IPS DF 19.7 (cell line): Measurements from ENCODE around the gene TEAD1.

Source experiments
- DNase-seq: peaks from one replicate; pipeline ENCODE4 v3.0.0-alpha.2; 2013; ENCODE audit warnings: low read depth, low spot score

The TEAD1 gene

GRCh38 chr11:12686246-12687060 lies 12.2 kb downstream of the TEAD1 start:
- DNase-seq: no peak

DNA sequence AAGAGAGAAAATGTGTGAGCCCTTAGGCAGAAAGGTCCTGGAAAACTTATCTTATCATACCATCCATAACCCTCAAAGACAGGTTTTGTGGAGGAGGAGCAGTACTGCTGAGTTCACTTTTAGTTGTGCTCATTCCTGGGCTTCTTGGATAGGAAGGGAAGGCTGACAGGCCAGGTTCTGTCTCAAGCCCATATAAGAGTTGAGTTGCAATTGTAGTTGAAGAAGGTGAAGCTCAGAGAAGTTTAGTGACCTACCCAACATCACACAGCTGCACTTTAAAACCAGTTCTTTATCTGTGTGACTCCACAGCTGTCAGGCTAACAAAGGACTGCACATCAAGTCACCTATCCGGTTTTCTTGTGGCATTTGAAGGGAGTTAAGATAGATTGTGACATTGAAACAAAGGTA lies 13.0 kb downstream of the TEAD1 start:
- no peak for DNase-seq

- peak; percentile 89 for DNase-seq
These were observed 13.5 kb downstream of the TEAD1 start for GRCh38 chr11:12687740-12688139.

- no peak for DNase-seq
These were observed 15.0 kb downstream of the TEAD1 start for GRCh38 chr11:12689029-12689755.

DNA sequence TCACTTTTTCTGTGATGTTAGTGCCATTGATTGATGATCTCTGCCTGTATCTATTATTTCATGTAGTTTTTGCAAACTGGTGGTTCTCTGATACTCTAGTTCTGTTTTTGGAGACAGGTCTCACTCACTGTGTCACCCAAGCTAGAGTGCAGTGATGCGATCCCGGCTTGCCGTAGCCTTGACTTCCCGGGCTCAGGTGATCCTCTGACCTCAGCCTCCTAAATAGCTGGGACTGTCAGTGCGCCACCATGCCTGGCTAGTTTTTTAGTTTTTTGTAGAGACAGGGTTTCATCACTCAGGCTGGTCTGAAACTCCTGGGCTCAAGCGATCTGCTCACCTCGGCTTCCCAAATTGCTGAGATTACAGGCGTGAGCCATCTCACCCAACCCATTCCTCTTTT lies 16.4 kb downstream of the TEAD1 start:
- DNase-seq: no peak

DNA sequence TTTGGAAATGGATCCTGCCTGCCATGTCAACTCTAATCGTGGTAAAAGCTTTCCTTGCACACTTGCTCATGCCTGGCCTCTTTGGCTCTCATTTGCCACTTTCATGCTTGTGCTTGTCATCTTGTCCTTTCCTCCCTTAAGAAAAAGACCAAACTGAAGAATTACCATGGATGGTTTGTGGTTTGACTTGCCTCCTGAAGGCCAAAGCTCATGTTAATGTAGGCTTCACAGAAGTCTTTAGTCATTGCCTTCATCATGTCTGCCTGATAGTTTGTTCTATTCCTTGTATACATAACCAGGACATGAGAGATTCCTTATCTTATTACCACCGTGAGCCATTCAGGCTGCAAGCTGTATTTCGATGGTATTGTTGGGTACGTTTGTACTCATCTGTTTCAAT lies 17.3 kb downstream of the TEAD1 start:
- no peak for DNase-seq

DNA sequence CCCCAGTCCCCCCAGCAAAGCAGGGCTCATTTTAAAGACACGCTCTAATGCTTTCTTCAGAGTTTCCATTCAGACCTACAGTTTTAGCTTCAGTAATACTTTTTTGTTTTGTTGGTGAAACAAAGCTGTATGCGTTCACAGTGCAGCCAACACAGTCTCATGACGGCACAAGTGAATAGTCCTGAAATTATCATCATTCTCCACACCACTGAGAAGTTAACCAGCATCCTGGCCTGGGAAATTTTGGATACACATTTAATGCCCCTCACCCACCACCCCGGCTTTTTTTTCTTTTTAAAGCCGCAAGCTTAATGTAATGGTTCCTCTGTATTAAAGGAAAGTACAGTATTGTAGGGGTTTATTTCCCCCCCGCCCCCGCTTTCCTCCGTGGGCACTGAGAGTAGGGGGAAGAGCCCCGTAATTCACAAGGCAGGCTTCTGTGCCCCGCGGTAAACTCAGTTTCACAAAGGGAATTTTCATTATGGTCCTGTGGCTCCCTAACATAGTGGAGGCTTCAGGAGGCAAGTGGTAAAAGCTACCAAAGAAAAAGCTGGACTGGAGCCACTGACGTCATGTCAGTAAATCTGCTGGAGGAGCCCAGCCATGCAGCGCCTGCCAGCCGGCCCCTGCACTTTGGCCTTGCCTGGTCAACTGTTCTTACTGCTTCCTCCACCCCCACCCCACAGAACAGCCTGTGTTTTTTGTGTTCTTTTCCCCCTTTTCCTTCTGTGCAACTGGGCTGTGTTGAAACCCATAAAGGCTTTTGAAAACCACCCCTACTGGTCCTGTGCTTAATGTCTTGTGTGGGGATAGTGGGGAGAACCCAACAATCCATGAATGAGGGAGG lies 18.2 kb downstream of the TEAD1 start:
- DNase-seq: no peak

GRCh38 chr11:12693094-12693478 lies 18.9 kb downstream of the TEAD1 start:
- no peak for DNase-seq

DNA sequence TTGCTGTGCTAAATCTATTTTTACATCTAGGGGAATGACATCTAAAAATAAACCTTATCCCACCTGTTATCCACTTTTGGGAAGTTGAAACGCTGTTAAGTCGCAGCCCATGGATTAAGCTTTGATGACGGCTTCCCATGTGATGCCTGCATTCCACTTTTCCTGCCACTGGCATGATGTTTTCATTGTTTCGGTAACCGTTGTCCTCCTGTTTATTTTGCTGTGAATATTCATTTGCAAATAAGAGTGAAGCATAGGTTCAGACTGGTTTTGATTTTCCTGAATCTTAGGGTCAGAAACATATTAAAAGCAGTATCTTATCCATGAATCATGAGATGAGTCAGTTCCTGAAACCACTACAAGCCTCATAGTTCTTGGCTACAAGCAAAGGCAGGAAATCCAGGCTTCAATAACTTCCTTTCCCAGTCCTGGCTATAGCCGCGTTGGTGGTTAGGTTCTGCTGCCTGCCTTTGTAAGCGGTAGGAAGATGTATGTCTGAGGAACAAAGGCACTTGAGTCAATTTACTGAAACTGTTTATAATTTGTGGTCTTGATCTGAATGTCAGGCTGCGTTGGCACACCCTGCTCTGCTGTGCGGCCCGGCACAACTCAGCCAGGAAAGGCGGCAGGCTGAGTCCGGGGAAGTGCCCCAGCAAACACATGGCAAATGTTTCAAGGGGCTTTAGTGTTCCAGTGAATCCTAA lies 19.4 kb downstream of the TEAD1 start:
- no peak for DNase-seq

- no peak for DNase-seq
These were observed 19.9 kb downstream of the TEAD1 start for GRCh38 chr11:12694183-12694531.

DNA sequence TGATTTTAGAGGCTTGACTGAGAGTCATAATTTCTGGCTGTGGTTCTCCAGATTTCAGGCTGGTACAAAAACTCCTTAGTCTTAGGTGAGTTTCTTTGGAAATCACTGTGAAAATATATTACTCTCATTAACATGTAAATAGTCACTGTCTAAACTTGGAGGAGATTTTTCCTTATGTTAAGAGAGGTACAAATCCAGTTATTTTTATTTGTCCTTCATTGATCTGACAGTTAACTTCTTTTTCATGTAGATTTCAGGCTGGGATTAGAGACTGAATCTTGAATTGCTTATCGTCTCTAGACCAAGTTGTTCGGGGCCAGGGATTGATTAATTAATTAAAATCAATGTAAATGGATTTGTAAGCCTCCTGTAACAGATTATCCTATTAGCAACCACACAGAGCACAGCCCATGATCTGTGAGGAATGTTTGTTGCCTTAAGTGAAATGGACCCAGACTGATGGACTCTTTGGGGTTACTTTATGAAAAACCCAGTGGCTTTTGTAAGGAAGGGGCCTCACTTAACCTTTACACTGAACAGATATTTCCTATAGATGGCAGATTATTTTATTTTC lies 21.1 kb downstream of the TEAD1 start:
- no peak for DNase-seq

GRCh38 chr11:12695873-12696272 lies 21.7 kb downstream of the TEAD1 start:
- DNase-seq: no peak

DNA sequence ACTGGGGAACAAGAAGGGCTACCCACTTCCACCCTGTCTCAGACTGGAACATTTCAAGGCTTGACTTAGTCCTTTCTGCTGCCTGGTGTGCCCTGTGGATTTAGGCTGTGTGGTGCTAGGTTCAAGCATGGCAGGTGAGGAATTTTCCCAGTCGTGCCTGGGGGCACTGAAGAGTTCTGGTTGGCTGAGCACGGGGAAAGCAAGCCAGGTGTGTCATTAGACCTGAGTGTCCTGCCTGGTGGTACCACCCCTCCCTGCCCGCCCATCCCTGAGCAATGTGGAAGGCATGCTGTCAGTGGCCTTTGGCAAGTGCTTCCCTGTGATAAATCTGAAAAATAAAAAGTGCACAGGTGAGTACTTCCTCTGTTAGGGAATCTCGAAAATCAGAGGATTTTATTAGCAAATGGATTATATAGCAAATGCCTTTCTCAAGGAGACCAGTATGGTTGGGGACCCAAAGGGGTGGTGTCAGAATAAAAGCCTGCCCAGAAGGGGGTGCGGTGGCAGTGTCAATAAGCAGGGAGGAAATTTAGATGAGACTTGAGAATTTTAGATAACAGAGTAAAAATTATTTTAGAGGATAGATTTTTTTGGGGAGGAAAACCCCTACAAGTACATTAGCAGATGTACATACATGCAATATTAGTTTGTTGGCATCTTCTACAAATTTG lies 22.8 kb downstream of the TEAD1 start:
- no peak for DNase-seq

DNA sequence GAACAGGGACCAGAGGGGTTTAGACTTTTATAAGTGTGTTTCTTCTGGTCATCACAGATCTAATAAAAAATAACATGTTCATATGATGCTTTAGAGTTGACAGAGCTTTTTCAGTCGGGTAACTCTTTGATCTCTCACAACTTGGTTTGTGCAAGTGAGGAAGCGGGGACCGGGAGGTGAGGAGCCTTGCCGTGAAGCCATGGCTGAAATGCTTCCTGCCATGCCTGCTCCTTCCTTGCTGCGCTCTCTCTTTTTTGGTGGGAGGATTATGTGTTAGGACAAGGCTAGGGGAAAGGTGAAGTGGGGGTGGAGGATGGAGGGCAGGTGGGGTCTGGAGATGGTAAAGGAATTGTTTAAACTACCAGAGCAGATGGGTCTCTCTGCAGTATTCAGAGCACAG lies 23.8 kb downstream of the TEAD1 start:
- DNase-seq: no peak

DNA sequence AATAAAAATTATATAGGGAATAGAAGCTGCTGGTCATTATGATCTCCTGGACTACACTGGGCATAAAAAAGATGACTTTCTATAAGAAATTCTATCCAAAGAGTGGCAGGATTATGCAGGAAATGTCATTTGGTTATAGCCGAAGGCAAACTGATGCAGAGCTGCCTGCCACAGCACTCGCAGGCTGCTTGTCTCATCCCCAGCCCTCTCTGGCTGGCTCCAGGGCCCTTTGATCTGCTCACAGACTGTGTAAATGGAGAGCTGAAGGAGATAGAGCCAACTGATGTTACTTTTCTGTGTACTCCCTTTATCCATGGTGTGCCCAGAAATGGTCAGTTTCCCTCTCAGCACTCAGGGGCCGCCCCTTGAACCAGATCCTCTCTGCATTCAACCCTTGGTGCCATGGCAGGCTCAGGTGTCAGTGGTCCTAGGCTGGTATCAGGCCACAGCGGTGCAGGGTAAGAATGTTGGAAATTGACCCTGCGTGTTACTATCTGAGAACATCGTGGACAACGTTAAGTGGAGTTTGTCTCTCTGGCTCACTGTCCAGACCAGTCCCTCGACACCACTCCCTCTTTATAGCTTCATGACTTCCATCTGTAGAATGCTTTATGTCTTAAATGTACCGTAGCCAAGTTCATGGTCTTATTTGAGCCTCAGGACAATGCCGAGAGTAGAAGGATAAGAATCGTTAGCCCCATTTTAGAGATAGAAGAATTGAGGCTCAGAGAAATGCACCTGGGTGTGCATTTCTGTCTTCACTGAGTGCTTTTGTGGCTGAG lies 27.8 kb downstream of the TEAD1 start:
- DNase-seq: no peak

- DNase-seq: no peak
These were observed 28.8 kb downstream of the TEAD1 start for GRCh38 chr11:12702999-12703453.

DNA sequence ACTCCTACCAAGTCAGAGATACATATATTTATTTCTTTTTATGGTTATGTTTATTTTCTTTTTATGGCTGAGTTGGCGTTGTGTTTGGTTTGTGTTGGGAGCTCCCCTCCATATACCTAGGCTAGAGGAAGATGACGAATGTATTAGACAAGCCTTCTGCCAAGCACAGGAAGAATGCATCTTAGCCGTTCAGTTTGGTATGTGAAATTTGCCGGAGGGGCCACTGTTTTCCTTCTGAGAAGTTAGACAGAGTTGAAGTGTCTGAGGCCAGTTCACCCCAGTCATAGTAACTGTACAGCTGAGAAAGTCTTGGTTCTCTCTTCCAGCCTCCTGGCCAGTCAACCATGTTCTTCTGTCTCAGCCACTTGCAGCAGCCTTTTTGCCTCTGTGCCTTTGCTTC lies 29.8 kb downstream of the TEAD1 start:
- no peak for DNase-seq

GRCh38 chr11:12705874-12706273 lies 31.7 kb downstream of the TEAD1 start:
- no peak for DNase-seq

- DNase-seq: no peak
These were observed 32.6 kb downstream of the TEAD1 start for GRCh38 chr11:12706545-12707499.
